ENCODE measurements around the gene CNOT6. TPM values are rescaled to one million over a fixed set of nuclear protein-coding genes. Genes with fewer than 3 reads are reported as not detected.

CNOT6 gene
- total RNA-seq, 1 experiment from 2014 or later, result 10.6 TPM

- Histone ChIP-seq H2AFZ (ENCODE audit: low read length) (no peak overlapping the region), H3K4me1 (ENCODE audit: insufficient read depth, low read length) (no peaks in the 10 kb centered on the region), H3K27ac (ENCODE audit: low read length) (no peak overlapping the region), H3K9me3 (ENCODE audit: low read length) (no peaks in the 10 kb centered on the region), H3K9me2 (replicated peaks; ENCODE audit: low read length) (no peaks in the 10 kb centered on the region), H3F3A (ENCODE audit: low read length, unreplicated experiment) (no peaks in the 10 kb centered on the region), H3K4me2 (ENCODE audit: low read length) (no peak overlapping the region), H3K36me3 (ENCODE audit: low read depth, low read length) (no peaks in the 10 kb centered on the region), H3K79me2 (ENCODE audit: low read length) (peaks cover 50% of the 10 kb centered on the region; the same call in 1 of the 2 replicates), H3K9ac (ENCODE audit: low read length) (no peak overlapping the region), H4K20me1 (ENCODE audit: low read length) (no peaks in the 10 kb centered on the region), H3K4me3 (ENCODE audit: low read length) (no peak overlapping the region), H3K27me3 (ENCODE audit: low read length) (no peaks in the 10 kb centered on the region)
- BruUV-seq (replicated peaks), result no TSS peak
- intact Hi-C loops (cut with micrococcal nuclease), result no loop called here
- ChIA-PET POLR2A (ENCODE audit: unreplicated experiment) (no interaction called here), CTCF (no interaction called here)
- DNase-seq (no peak), ATAC-seq (no peak)
- TF ChIP-seq EZH2phosphoT487 (IDR thresholded peaks at IDR 0.05; ENCODE audit: borderline replicate concordance, low read length), result no peak
- TF ChIP-seq, protein P1, sequence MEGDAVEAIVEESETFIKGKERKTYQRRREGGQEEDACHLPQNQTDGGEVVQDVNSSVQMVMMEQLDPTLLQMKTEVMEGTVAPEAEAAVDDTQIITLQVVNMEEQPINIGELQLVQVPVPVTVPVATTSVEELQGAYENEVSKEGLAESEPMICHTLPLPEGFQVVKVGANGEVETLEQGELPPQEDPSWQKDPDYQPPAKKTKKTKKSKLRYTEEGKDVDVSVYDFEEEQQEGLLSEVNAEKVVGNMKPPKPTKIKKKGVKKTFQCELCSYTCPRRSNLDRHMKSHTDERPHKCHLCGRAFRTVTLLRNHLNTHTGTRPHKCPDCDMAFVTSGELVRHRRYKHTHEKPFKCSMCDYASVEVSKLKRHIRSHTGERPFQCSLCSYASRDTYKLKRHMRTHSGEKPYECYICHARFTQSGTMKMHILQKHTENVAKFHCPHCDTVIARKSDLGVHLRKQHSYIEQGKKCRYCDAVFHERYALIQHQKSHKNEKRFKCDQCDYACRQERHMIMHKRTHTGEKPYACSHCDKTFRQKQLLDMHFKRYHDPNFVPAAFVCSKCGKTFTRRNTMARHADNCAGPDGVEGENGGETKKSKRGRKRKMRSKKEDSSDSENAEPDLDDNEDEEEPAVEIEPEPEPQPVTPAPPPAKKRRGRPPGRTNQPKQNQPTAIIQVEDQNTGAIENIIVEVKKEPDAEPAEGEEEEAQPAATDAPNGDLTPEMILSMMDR (conservative IDR thresholded peaks at IDR 0.05; ENCODE audit: low read depth, low read length), result no peak
- TF ChIP-seq EZH2 (IDR thresholded peaks at IDR 0.05; ENCODE audit: low read length, unreplicated experiment), result no peak
Observed at GRCh38 chr5:180540050-180540694, 46.0 kb downstream of the CNOT6 start.

GRCh38 chr5:180541710-180542109 is 47.5 kb downstream of the CNOT6 start:
- ATAC-seq, result no peak
- BruUV-seq (replicated peaks), result no TSS peak

DNA sequence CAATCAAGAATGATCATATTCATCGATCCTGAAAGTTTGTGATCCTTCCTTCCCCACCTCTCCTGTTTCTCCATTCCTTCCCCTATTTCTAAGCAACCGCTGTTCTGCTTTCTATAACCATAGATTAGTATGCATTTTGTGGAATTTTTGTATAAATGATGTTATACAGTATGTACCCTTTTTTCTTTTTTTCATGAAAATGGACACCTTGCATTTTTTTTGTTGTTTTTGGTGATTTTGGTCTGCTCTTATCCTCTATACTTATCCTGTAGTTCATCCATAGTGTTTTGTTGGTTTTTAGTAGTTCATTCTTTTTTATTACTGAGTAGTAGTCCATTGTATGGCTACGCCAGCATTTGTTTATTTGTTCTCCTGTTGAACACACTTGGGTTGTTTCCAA is 51.1 kb downstream of the CNOT6 start:
- no peak for DNase-seq
- BruUV-seq (replicated peaks), result no TSS peak
- Histone ChIP-seq H3K9me2 (replicated peaks; ENCODE audit: low read length) (no peaks in the 10 kb centered on the region), H3K79me2 (ENCODE audit: low read length) (peaks cover 55% of the 10 kb centered on the region), H3K9me3 (ENCODE audit: low read length) (no peaks in the 10 kb centered on the region), H2AFZ (ENCODE audit: low read length) (no peak overlapping the region), H3K9ac (ENCODE audit: low read length) (no peak overlapping the region), H3K4me1 (ENCODE audit: insufficient read depth, low read length) (no peaks in the 10 kb centered on the region), H3F3A (ENCODE audit: low read length, unreplicated experiment) (no peaks in the 10 kb centered on the region), H3K36me3 (ENCODE audit: low read depth, low read length) (no peaks in the 10 kb centered on the region), H3K27ac (ENCODE audit: low read length) (no peak overlapping the region), H3K4me2 (ENCODE audit: low read length) (no peak overlapping the region), H3K27me3 (ENCODE audit: low read length) (no peaks in the 10 kb centered on the region), H4K20me1 (ENCODE audit: low read length) (no peaks in the 10 kb centered on the region), H3K4me3 (ENCODE audit: low read length) (no peak overlapping the region)
- TF ChIP-seq EZH2 (IDR thresholded peaks at IDR 0.05; ENCODE audit: low read length, unreplicated experiment) (no peak), EZH2phosphoT487 (IDR thresholded peaks at IDR 0.05; ENCODE audit: borderline replicate concordance, low read length) (no peak)
- TF ChIP-seq, protein P1 (conservative IDR thresholded peaks at IDR 0.05; ENCODE audit: low read depth, low read length), result no peak
- ChIA-PET POLR2A (ENCODE audit: unreplicated experiment) (no interaction called here), CTCF (no interaction called here)
- no peak for ATAC-seq
- intact Hi-C loops (cut with micrococcal nuclease), result no loop called here

More at GRCh38 chr5:180541710-180542109, 47.5 kb downstream of the CNOT6 start:
- ChIA-PET CTCF (no interaction called here), POLR2A (ENCODE audit: unreplicated experiment) (no interaction called here)
- intact Hi-C loops (cut with micrococcal nuclease), result no loop called here
- TF ChIP-seq EZH2phosphoT487 (IDR thresholded peaks at IDR 0.05; ENCODE audit: borderline replicate concordance, low read length), result no peak
- TF ChIP-seq, protein P1 (conservative IDR thresholded peaks at IDR 0.05; ENCODE audit: low read depth, low read length), result peak; percentile 24; the same call in 1 of the 2 replicates
- Histone ChIP-seq H2AFZ (ENCODE audit: low read length) (no peak overlapping the region), H3K36me3 (ENCODE audit: low read depth, low read length) (no peaks in the 10 kb centered on the region), H3K27me3 (ENCODE audit: low read length) (no peaks in the 10 kb centered on the region), H3K9ac (ENCODE audit: low read length) (no peak overlapping the region), H3K4me1 (ENCODE audit: insufficient read depth, low read length) (no peaks in the 10 kb centered on the region), H3K79me2 (ENCODE audit: low read length) (peaks cover 57% of the 10 kb centered on the region), H3K27ac (ENCODE audit: low read length) (no peak overlapping the region), H3K9me3 (ENCODE audit: low read length) (no peaks in the 10 kb centered on the region), H3K4me3 (ENCODE audit: low read length) (no peak overlapping the region), H3F3A (ENCODE audit: low read length, unreplicated experiment) (no peaks in the 10 kb centered on the region), H3K4me2 (ENCODE audit: low read length) (no peak overlapping the region), H3K9me2 (replicated peaks; ENCODE audit: low read length) (no peaks in the 10 kb centered on the region), H4K20me1 (ENCODE audit: low read length) (no peaks in the 10 kb centered on the region)
- no peak for DNase-seq

Measured in PC-3 (cell line).